Kidney epithelial cell (primary cell): ENCODE results near the gene SLMAP. TPM values are rescaled to one million over a fixed set of nuclear protein-coding genes. Genes with fewer than 3 reads are reported as not detected.

Experiments
- DNase-seq: peaks from one replicate; pipeline ENCODE4 v3.0.0-alpha.2; 2010; ENCODE audit warnings: low read depth
- H3K27me3 ChIP-seq: 2 replicates; pipeline ENCODE4 v1.6.0; 2011; ENCODE audit warnings: low read length; ENCODE audit not compliant: control insufficient read depth, insufficient read depth
- H3K36me3 ChIP-seq: 2 replicates; pipeline ENCODE4 v1.5.1; 2011; ENCODE audit warnings: low read length; ENCODE audit not compliant: control insufficient read depth, insufficient read depth
- H3K4me3 ChIP-seq: 2 replicates; pipeline ENCODE4 v1.5.1; 2011; ENCODE audit warnings: low read depth, mild to moderate bottlenecking, control low read depth, low read length
- total RNA-seq: library from RNA; depleted of rRNA; stranded (reverse); fragments of >200 nt; gene quantifications from 2 replicates; pipeline ENCODE4 v1.2.3, GENCODE V29; 2015
- TF ChIP-seq, protein P1 (sequence below): IDR thresholded peaks from 2 replicates; pipeline ENCODE4 v1.5.1; 2011; ENCODE audit warnings: mild to moderate bottlenecking, moderate library complexity, low read length, control low read depth, inconsistent platforms; ENCODE audit not compliant: insufficient read depth, poor library complexity, severe bottlenecking

The SLMAP gene
- total RNA-seq, 1 donor from 2014 or later = 48.6 TPM

DNA sequence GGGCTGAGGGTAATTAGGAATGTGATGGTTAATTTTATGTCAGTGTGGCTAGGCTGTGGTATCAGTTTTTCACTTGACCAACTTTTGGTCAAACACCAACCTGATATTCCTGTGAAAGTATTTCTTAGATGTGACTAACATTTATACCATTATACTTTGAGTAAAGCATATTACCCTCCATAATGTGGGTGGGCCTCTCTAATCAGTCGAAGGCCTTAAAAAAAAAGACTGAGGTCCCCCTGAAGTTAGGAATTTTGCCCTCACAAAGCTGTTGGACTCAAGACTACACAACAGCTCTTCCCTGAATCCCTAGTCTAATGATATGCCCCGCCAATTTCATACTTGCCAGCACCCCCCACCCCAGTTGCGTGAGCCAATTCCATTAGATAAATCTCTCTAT lies 12.5 kb downstream of the SLMAP start:
- TF ChIP-seq, protein P1, sequence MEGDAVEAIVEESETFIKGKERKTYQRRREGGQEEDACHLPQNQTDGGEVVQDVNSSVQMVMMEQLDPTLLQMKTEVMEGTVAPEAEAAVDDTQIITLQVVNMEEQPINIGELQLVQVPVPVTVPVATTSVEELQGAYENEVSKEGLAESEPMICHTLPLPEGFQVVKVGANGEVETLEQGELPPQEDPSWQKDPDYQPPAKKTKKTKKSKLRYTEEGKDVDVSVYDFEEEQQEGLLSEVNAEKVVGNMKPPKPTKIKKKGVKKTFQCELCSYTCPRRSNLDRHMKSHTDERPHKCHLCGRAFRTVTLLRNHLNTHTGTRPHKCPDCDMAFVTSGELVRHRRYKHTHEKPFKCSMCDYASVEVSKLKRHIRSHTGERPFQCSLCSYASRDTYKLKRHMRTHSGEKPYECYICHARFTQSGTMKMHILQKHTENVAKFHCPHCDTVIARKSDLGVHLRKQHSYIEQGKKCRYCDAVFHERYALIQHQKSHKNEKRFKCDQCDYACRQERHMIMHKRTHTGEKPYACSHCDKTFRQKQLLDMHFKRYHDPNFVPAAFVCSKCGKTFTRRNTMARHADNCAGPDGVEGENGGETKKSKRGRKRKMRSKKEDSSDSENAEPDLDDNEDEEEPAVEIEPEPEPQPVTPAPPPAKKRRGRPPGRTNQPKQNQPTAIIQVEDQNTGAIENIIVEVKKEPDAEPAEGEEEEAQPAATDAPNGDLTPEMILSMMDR = no peak
- DNase-seq = no peak
- Histone ChIP-seq H3K36me3 (no peaks in the 10 kb centered on the region), H3K27me3 (no peaks in the 10 kb centered on the region), H3K4me3 (no peak overlapping the region)

DNA sequence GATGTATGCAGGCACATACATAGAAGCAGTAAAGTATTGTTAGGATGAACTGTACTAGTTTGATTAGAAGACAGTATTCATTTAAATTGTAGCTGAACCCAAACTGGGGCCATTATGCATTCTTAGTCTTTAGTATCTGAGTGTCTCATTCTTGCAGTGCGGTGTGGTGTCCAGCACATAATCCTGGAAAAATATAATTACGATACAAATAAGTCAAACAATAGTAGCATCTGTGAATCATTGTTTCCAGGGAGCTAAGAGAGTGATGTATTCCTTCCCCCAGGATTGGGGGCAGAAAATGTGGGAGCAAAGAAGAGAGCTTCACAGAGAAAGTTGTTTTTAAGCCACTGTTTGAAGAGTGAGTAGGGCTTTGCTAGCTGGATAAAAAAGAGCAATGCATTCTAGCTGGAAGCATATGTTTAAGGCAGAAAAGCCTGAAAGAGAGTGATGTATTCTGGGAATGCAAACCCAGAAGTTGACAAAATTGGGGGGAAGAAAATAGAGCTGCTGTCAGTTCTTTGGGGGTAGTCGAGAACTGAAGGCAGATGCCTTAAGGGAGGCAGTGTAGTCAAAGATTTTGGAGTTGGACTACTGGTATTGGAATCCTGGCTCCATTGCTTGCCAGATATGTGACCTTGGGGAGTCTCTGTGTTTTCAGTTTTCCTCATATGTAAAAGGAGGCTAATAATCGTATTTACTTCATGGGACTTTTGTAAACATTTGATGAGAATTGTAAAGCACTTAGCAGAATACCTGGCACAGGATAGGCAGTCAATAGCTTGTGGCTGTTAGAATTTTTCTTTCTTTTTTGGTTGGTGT lies 14.1 kb downstream of the SLMAP start:
- DNase-seq = no peak
- no peak overlapping the region for H3K4me3 ChIP-seq
- TF ChIP-seq, protein P1 = no peak
- no peaks in the 10 kb centered on the region for H3K27me3 ChIP-seq
- H3K36me3 ChIP-seq = no peaks in the 10 kb centered on the region

DNA sequence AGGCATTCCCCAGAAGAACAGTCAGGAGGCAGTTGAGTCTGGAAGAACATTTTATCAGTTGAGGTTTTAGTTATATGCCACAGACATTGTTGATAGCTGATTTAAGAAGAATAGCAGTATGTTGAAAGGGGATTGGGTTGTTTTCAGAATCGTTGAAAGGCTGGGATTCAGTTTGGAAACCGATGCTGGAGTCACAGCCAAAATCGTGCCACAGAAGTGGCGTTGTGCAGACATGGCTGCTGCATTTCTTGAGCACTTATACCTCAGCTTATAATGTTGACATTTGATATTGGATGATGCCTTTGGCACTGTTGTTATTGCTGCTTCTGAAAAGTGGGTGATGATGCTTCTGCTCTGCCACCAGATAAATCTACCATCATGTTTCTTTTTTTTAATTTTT lies 16.1 kb downstream of the SLMAP start:
- H3K36me3 ChIP-seq = no peaks in the 10 kb centered on the region
- H3K4me3 ChIP-seq = no peak overlapping the region
- DNase-seq = no peak
- TF ChIP-seq, protein P1 = no peak
- H3K27me3 ChIP-seq = no peaks in the 10 kb centered on the region

DNA sequence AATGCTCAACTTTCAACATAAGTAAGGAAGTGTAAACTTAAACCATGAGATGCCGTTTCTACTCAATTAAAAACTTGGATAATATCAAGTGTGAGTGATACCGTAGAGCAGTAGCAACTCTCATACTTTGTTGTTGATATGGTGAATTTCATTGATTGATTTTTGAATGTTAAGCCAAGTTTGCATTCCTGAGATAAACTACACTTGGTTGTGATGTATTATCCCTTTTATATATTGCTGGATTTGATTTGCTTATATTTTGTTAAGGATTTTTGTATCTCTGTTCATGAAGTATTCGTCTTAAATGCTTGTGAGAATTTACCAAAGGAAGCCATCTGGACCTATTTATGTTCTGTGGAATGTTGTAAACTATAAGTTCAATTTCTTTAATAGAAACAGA lies 21.7 kb downstream of the SLMAP start:
- Histone ChIP-seq H3K27me3 (no peaks in the 10 kb centered on the region), H3K4me3 (no peak overlapping the region), H3K36me3 (no peaks in the 10 kb centered on the region)
- no peak for DNase-seq
- TF ChIP-seq, protein P1 = no peak

DNA sequence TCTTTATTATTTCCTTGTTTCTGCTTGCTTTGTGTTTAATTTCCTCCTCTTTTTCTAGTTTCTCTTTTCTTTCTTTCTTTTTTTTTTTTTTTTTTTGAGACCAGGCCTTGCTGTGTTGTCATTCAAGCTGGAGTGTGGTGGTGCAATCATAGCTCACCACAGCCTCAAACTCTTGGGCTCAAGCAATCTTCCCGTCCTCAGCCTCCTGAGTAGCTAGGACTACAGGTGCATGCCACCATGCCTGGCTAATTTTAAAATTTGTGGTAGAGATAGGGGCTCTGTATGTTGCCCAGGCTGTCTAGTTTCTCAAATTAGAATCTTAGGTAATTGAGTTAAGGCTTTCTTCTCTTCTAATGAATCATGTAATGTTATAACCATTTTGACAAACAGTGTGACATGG lies 22.4 kb downstream of the SLMAP start:
- DNase-seq = no peak

More for the DNA sequence above, 22.4 kb downstream of the SLMAP start:
- H3K36me3 ChIP-seq = no peaks in the 10 kb centered on the region
- TF ChIP-seq, protein P1 = no peak
- H3K27me3 ChIP-seq = no peaks in the 10 kb centered on the region
- H3K4me3 ChIP-seq = no peak overlapping the region
